ENCODE measurements around the gene DNAAF2. TPM values are rescaled to one million over a fixed set of nuclear protein-coding genes. Genes with fewer than 3 reads are reported as not detected.

Gene DNAAF2
- total and polyA plus RNA-seq, 2 of the 8 experiments (the other 6 are each of a cell fraction or from before 2014, with no cell fraction given), result 12.2 to 30.0 TPM

- H3K18ac ChIP-seq (ENCODE audit: extremely low read depth, low read length), result no peak overlapping the region
- H4K8ac ChIP-seq (ENCODE audit: extremely low read depth, insufficient read depth, low read length), result no peak overlapping the region
- H3K36me3 ChIP-seq (ENCODE audit: control insufficient read depth in 2 of 4, insufficient read depth in 4 of 4, low read length in 3 of 4), result peaks cover 0 to 32% (median 7%) of the 10 kb centered on the region in 4 experiments; a peak in 7 of 8 replicates
- no peak overlapping the region for H3K4ac ChIP-seq (replicated peaks; ENCODE audit: insufficient read length, low read depth, low read length)
- H2BK120ac ChIP-seq (replicated peaks; ENCODE audit: low read depth, low read length), result no peak overlapping the region
- no peaks in the 10 kb centered on the region for H3K9me3 ChIP-seq (ENCODE audit: insufficient read depth in 2 of 2, low read depth in 1 of 2, low read length in 1 of 2)
- no peak overlapping the region for H2BK12ac ChIP-seq (ENCODE audit: low read depth, low read length)
- H3K4me2 ChIP-seq (ENCODE audit: insufficient read depth in 1 of 2, low read depth in 2 of 2, low read length in 2 of 2), result no peak overlapping the region
- no peak overlapping the region for H4K91ac ChIP-seq (replicated peaks; ENCODE audit: insufficient read length, low read length)
- H3K9ac ChIP-seq (replicated peaks in 1 of 4; ENCODE audit: extremely low read depth in 1 of 4, low read depth in 3 of 4, low read length in 3 of 4), result no peak overlapping the region
- H2BK20ac ChIP-seq (ENCODE audit: low read length), result no peak overlapping the region
- no peak overlapping the region for H2AK5ac ChIP-seq (ENCODE audit: low read depth, low read length)
- no peaks in the 10 kb centered on the region for H3K79me1 ChIP-seq (ENCODE audit: low read depth, low read length)
- no peak overlapping the region for H3K14ac ChIP-seq (ENCODE audit: insufficient read length)
- POLR2A ChIA-PET (ENCODE audit: partially characterized antibody), result interaction anchor here (1.6 kb wide), 1 partner anchor 10 kb away, joined by 3 read pairs; no protein-coding TSS in a partner anchor
- H2AFZ ChIP-seq (ENCODE audit: low read length), result no peak overlapping the region
- no peak overlapping the region for H2BK5ac ChIP-seq (ENCODE audit: low read depth, low read length)
- H3K27me3 ChIP-seq (replicated peaks in 1 of 4; ENCODE audit: control insufficient read depth in 3 of 4, extremely low read depth in 1 of 4, insufficient read depth in 3 of 4, low read length in 3 of 4), result no peaks in the 10 kb centered on the region
- no peak overlapping the region for H3K56ac ChIP-seq (replicated peaks; ENCODE audit: insufficient read length, low read depth, low read length)
- H2BK15ac ChIP-seq (ENCODE audit: low read length), result no peak overlapping the region
- CTCF ChIA-PET (ENCODE audit: partially characterized antibody), result no interaction called here
- no peak for FAIRE-seq
- DNase-seq (ENCODE audit: low read depth in 1 of 2, low spot score in 2 of 2), result no peak
- no peak overlapping the region for H3K23ac ChIP-seq (ENCODE audit: insufficient read length)
- no peaks in the 10 kb centered on the region for H3K4me1 ChIP-seq (replicated peaks in 1 of 4; ENCODE audit: control insufficient read depth in 3 of 4, insufficient read depth in 4 of 4, low read length in 3 of 4)
- no peak overlapping the region for H3K4me3 ChIP-seq (ENCODE audit: extremely low read depth in 1 of 4, insufficient read depth in 2 of 4, low read depth in 3 of 4, low read length in 4 of 4)
- no peaks in the 10 kb centered on the region for H3K23me2 ChIP-seq (ENCODE audit: low read depth, low read length)
- H4K20me1 ChIP-seq (replicated peaks in 1 of 2; ENCODE audit: control insufficient read depth in 1 of 2, insufficient read depth in 2 of 2, low read length in 2 of 2), result no peaks in the 10 kb centered on the region
- no peaks in the 10 kb centered on the region for H3K79me2 ChIP-seq (ENCODE audit: control insufficient read depth in 1 of 2, insufficient read depth in 2 of 2, low read length in 2 of 2)
- H3K27ac ChIP-seq (ENCODE audit: low read depth, low read length), result no peak overlapping the region
- no peak overlapping the region for H4K5ac ChIP-seq (ENCODE audit: insufficient read length, low read depth, low read length)
- no peak for TF ChIP-seq CTCF (IDR thresholded peaks at IDR 0.05; ENCODE audit: control extremely low read depth in 1 of 3, insufficient read depth in 1 of 3, low read depth in 1 of 3, low read length in 3 of 3)
- TF ChIP-seq JUND (IDR thresholded peaks at IDR 0.05; ENCODE audit: low read length), result no peak
- no peak for TF ChIP-seq NRF1 (IDR thresholded peaks at IDR 0.05; ENCODE audit: low read depth, low read length)
- TF ChIP-seq TAF7 (optimal IDR thresholded peaks at IDR 0.05; ENCODE audit: borderline replicate concordance, low read depth, low read length), result no peak
- no peak for TF ChIP-seq KDM5A (IDR thresholded peaks at IDR 0.05; ENCODE audit: low read length)
- TF ChIP-seq EP300 (IDR thresholded peaks at IDR 0.05; ENCODE audit: borderline replicate concordance in 1 of 2, low read depth in 2 of 2, low read length in 2 of 2), result no peak
- TF ChIP-seq PHF8 (conservative IDR thresholded peaks at IDR 0.05; ENCODE audit: low read depth, low read length), result no peak
- TF ChIP-seq SP1 (IDR thresholded peaks at IDR 0.05; ENCODE audit: low read depth, low read length), result no peak
- TF ChIP-seq KDM1A (IDR thresholded peaks at IDR 0.05; ENCODE audit: borderline replicate concordance, low read length), result no peak
- TF ChIP-seq GTF2F1 (IDR thresholded peaks at IDR 0.05; ENCODE audit: borderline replicate concordance, low read depth, low read length), result no peak
- no peak for TF ChIP-seq ATF2 (IDR thresholded peaks at IDR 0.05; ENCODE audit: low read length)
Observed at GRCh38 chr14:49670475-49670874, 35.4 kb upstream of the DNAAF2 start.

Data from H1 (cell line).